GM23338 (cell line): ENCODE results near the gene LCE2A. TPM values are rescaled to one million over a fixed set of nuclear protein-coding genes. Genes with fewer than 3 reads are reported as not detected.

Experiments
- ATAC-seq: fragments of 200-7000 bp; cut with Tn5 transposase; 3 replicates; pipeline ENCODE4 v1.9.1; 2020
- DNase-seq: peaks from one replicate; pipeline ENCODE4 v3.0.0-alpha.2; 2015; ENCODE audit warnings: low spot score
- H2AFZ ChIP-seq: fragments of 200-600 bp; sonication (generic); 2 replicates; pipeline ENCODE4 v1.8.0; 2016; ENCODE audit warnings: antibody characterized with exemption, mild to moderate bottlenecking, moderate library complexity
- H3F3A ChIP-seq: fragments of 200-600 bp; sonication (generic); replicated peaks from 2 replicates; pipeline ENCODE4 v1.8.0; 2017; ENCODE audit warnings: antibody characterized with exemption, mixed run types, low read depth
- H3K27ac ChIP-seq: fragments of 200-600 bp; sonication (generic); 2 replicates; pipeline ENCODE4 v1.6.1; 2016; ENCODE audit warnings: low read depth
- H3K27me3 ChIP-seq: fragments of 200-600 bp; sonication (generic); 2 replicates; pipeline ENCODE4 v1.8.0; 2016; ENCODE audit warnings: mild to moderate bottlenecking, mixed run types, moderate library complexity; ENCODE audit not compliant: insufficient read depth
- H3K36me3 ChIP-seq: fragments of 200-600 bp; sonication (generic); 2 replicates; pipeline ENCODE4 v1.8.0; 2016; ENCODE audit warnings: mild to moderate bottlenecking; ENCODE audit not compliant: insufficient read depth
- H3K4me1 ChIP-seq: fragments of 200-600 bp; sonication (generic); 2 replicates; pipeline ENCODE4 v1.8.0; 2016; ENCODE audit warnings: mild to moderate bottlenecking, moderate library complexity; ENCODE audit not compliant: insufficient read depth
- H3K4me2 ChIP-seq: fragments of 200-600 bp; sonication (generic); 2 replicates; pipeline ENCODE4 v1.7.1; 2017; ENCODE audit warnings: mixed run types
- H3K4me3 ChIP-seq: fragments of 200-600 bp; sonication (generic); 2 replicates; pipeline ENCODE4 v1.6.1; 2016; ENCODE audit warnings: mixed run types
- H3K79me2 ChIP-seq: fragments of 200-600 bp; sonication (generic); replicated peaks from 2 replicates; pipeline ENCODE4 v1.8.0; 2017; ENCODE audit warnings: mild to moderate bottlenecking; ENCODE audit not compliant: insufficient read depth
- H3K9me2 ChIP-seq: fragments of 200-600 bp; sonication (generic); 2 replicates; pipeline ENCODE4 v1.8.0; 2017; ENCODE audit not compliant: insufficient read depth
- H4K20me1 ChIP-seq: fragments of 200-600 bp; sonication (generic); replicated peaks from 2 replicates; pipeline ENCODE4 v1.8.0; 2017; ENCODE audit warnings: mild to moderate bottlenecking; ENCODE audit not compliant: insufficient read depth
- H3K27ac Mint-ChIP-seq: 2 replicates; pipeline ENCODE4 v1.8.0; 2020; ENCODE audit warnings: inconsistent platforms, mild to moderate bottlenecking, moderate library complexity, mixed read lengths
- H3K27me3 Mint-ChIP-seq: 3 replicates; pipeline ENCODE4 v1.8.0; 2022; ENCODE audit warnings: low read depth, mild to moderate bottlenecking, moderate library complexity, mixed read lengths, inconsistent platforms; ENCODE audit not compliant: insufficient read depth, poor library complexity
- H3K36me3 Mint-ChIP-seq: 3 replicates; pipeline ENCODE4 v1.8.0; 2021; ENCODE audit warnings: low read depth, mild to moderate bottlenecking, inconsistent platforms, moderate library complexity, mixed read lengths
- H3K4me1 Mint-ChIP-seq: 3 replicates; pipeline ENCODE4 v1.8.0; 2020; ENCODE audit warnings: mild to moderate bottlenecking, inconsistent platforms, mixed read lengths
- H3K4me3 Mint-ChIP-seq: 3 replicates; pipeline ENCODE4 v1.8.0; 2021; ENCODE audit warnings: moderate library complexity, mild to moderate bottlenecking, inconsistent platforms, mixed read lengths
- H3K9me3 Mint-ChIP-seq: 3 replicates; pipeline ENCODE4 v1.8.0; 2020; ENCODE audit warnings: moderate library complexity, mild to moderate bottlenecking, inconsistent platforms, mixed read lengths
- CREB1 ChIP-seq: fragments of 250-450 bp; sonication (Bioruptor Pico); IDR thresholded peaks from 2 replicates; pipeline ENCODE4 v1.5.0; 2020; ENCODE audit warnings: low read depth, mild to moderate bottlenecking, moderate library complexity
- EZH2phosphoT487 ChIP-seq: fragments of 200-600 bp; sonication (generic); IDR thresholded peaks from one replicate; pipeline ENCODE4 v1.8.1; 2018; ENCODE audit warnings: antibody characterized with exemption; ENCODE audit not compliant: unreplicated experiment
- NANOG ChIP-seq: IDR thresholded peaks from 2 replicates; pipeline ENCODE4 v1.6.1; 2016; ENCODE audit warnings: antibody characterized with exemption, borderline replicate concordance
- STAT1 ChIP-seq: IDR thresholded peaks from one replicate; pipeline ENCODE4 v1.6.1; 2016; ENCODE audit warnings: antibody characterized with exemption; ENCODE audit not compliant: unreplicated experiment
- ZNF462 ChIP-seq: fragments of 250-450 bp; sonication (Bioruptor Pico); IDR thresholded peaks from 2 replicates; pipeline ENCODE4 v1.5.0; 2020; ENCODE audit warnings: mild to moderate bottlenecking, moderate library complexity
- polyA plus RNA-seq: library from polyadenylated mRNA; unstranded; fragments of >200 nt; fragmentation: Nextera tagmentation; extraction: Ambion mirVana; gene quantifications from 2 replicates; pipeline ENCODE4 v1.2.1, GENCODE V29; 2016
- total RNA-seq: library from RNA; depleted of rRNA; stranded (reverse); fragments of >200 nt; shearing (Covaris generic); gene quantifications from 2 replicates; pipeline ENCODE4 v1.2.3, GENCODE V29; 2014
- TF ChIP-seq, protein P1 (sequence below): IDR thresholded peaks from 2 replicates; pipeline ENCODE4 v1.6.1; 2016; ENCODE audit warnings: antibody characterized with exemption
- TF ChIP-seq, protein P2 (sequence below), 2 experiments: fragments of 200-600 bp in 1 of 2; sonication (generic) in 1 of 2; conservative IDR thresholded peaks; 2 replicates each; pipeline versions ENCODE4 v1.5.1 to v1.6.1; 2016 to 2017; ENCODE audit warnings: antibody characterized with exemption in 2 of 2, low read depth in 2 of 2, mild to moderate bottlenecking in 2 of 2, moderate library complexity in 1 of 2

The LCE2A gene
- total and polyA plus RNA-seq, 2 experiments from 2014 or later: not detected

GRCh38 chr1:152728986-152729385, 30.8 kb downstream of the LCE2A start (continued):
- no peak for TF ChIP-seq ZNF462
- TF ChIP-seq NANOG: no peak
- TF ChIP-seq, protein P1, sequence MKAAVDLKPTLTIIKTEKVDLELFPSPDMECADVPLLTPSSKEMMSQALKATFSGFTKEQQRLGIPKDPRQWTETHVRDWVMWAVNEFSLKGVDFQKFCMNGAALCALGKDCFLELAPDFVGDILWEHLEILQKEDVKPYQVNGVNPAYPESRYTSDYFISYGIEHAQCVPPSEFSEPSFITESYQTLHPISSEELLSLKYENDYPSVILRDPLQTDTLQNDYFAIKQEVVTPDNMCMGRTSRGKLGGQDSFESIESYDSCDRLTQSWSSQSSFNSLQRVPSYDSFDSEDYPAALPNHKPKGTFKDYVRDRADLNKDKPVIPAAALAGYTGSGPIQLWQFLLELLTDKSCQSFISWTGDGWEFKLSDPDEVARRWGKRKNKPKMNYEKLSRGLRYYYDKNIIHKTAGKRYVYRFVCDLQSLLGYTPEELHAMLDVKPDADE: no peak
- no peak for TF ChIP-seq CREB1 (CRISPR knock-in tag)
- TF ChIP-seq STAT1: no peak
- TF ChIP-seq EZH2phosphoT487: no peak

DNA sequence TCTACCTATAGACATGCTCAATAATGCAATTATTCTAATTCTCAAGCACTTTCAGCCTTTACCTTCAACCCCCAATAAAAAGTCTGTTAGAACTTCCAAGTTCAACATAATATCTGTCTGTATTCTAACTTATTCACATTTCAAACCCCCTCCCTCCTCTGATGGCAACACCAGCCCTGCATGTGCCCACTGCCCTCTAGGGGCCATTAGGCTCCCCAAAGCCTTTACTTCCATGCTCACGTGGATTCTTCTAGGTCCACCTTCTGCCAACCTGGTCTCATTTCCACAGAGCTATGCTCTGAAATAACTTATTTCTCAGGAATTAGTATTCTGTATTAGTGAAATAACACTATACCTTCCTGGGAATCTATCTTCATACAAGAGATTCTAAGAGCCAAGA, 37.5 kb downstream of the LCE2A start:
- Histone ChIP-seq H3K36me3 (no peaks in the 10 kb centered on the region), H3K4me3 (no peak overlapping the region), H3K79me2 (no peaks in the 10 kb centered on the region), H4K20me1 (no peaks in the 10 kb centered on the region), H3F3A (no peaks in the 10 kb centered on the region), H2AFZ (no peak overlapping the region), H3K4me2 (no peak overlapping the region), H3K4me1 (peaks cover 8% of the 10 kb centered on the region; the same call in 1 of the 2 replicates), H3K27me3 (no peaks in the 10 kb centered on the region), H3K9me2 (peaks cover 6% of the 10 kb centered on the region), H3K27ac (no peak overlapping the region)
- H3K4me3 Mint-ChIP-seq: no peak overlapping the region
- peaks cover 4% of the 10 kb centered on the region; the same call in 2 of the 3 replicates for H3K4me1 Mint-ChIP-seq
- H3K27me3 Mint-ChIP-seq: peaks cover 6% of the 10 kb centered on the region
- TF ChIP-seq, protein P1: no peak
- TF ChIP-seq, protein P2, sequence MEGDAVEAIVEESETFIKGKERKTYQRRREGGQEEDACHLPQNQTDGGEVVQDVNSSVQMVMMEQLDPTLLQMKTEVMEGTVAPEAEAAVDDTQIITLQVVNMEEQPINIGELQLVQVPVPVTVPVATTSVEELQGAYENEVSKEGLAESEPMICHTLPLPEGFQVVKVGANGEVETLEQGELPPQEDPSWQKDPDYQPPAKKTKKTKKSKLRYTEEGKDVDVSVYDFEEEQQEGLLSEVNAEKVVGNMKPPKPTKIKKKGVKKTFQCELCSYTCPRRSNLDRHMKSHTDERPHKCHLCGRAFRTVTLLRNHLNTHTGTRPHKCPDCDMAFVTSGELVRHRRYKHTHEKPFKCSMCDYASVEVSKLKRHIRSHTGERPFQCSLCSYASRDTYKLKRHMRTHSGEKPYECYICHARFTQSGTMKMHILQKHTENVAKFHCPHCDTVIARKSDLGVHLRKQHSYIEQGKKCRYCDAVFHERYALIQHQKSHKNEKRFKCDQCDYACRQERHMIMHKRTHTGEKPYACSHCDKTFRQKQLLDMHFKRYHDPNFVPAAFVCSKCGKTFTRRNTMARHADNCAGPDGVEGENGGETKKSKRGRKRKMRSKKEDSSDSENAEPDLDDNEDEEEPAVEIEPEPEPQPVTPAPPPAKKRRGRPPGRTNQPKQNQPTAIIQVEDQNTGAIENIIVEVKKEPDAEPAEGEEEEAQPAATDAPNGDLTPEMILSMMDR (conservative IDR thresholded peaks at IDR 0.05; ENCODE audit: low read depth in 2 of 2): peak; percentile 81 to 84
- no peaks in the 10 kb centered on the region for H3K9me3 Mint-ChIP-seq
- no peaks in the 10 kb centered on the region for H3K36me3 Mint-ChIP-seq
- no peak overlapping the region for H3K27ac Mint-ChIP-seq
- DNase-seq: peak; percentile 57
- ATAC-seq: peak; percentile 90
